SK-N-SH (cell line): ENCODE results near the gene ZNF396. TPM values are rescaled to one million over a fixed set of nuclear protein-coding genes. Genes with fewer than 3 reads are reported as not detected.
A peak's percentile ranks its signal among the peaks of the same experiment; 100 is the strongest.

Experiments
- CTCF ChIA-PET: fragments of 300-600, 350-600 bp; formaldehyde crosslinking; extraction: SDS; loops from one replicate; lab custom pipeline; 2021; lab: Yijun Ruan, JAX
- POLR2A ChIA-PET: fragments of 350-600 bp; sonication (Branson Sonifier 250); formaldehyde crosslinking; extraction: SDS; loops from one replicate; lab custom pipeline; 2020; ENCODE audit warnings: antibody characterized with exemption, inconsistent platforms; lab: Yijun Ruan, JAX
- DNase-seq: peaks from one replicate; pipeline ENCODE4 v3.0.0; 2012
- H2AFZ ChIP-seq: fragments of 200-600 bp; sonication (generic); 2 replicates; pipeline ENCODE4 v1.8.1; 2016; ENCODE audit warnings: antibody characterized with exemption, mild to moderate bottlenecking, low read depth
- H3F3A ChIP-seq: fragments of 200-600 bp; sonication (generic); replicated peaks from 2 replicates; pipeline ENCODE3; 2016; ENCODE audit warnings: antibody characterized with exemption, mild to moderate bottlenecking; ENCODE audit not compliant: insufficient read depth
- H3K27ac ChIP-seq, 2 experiments: fragments of 200-500 bp in 1 of 2; fragments of 200-600 bp in 1 of 2; sonication (Bioruptor generic) in 1 of 2; sonication (generic), shearing (Covaris generic) in 1 of 2; 2 replicates each; pipeline versions ENCODE4 v1.5.1 to v1.6.1; 2014 to 2016; ENCODE audit warnings: low read depth in 2 of 2, inconsistent platforms in 1 of 2, low read length in 1 of 2, mild to moderate bottlenecking in 1 of 2, mixed read lengths in 1 of 2
- H3K27me3 ChIP-seq: fragments of 200-600 bp; sonication (generic), shearing (Covaris generic); 2 replicates; pipeline ENCODE4 v1.6.1; 2016; ENCODE audit warnings: mixed run types; ENCODE audit not compliant: insufficient read depth
- H3K36me3 ChIP-seq, 2 experiments: fragments of 200-500 bp in 1 of 2; fragments of 200-600 bp in 1 of 2; sonication (Bioruptor generic) in 1 of 2; sonication (generic) in 1 of 2; replicated peaks in 1 of 2; 2 replicates each; pipeline versions ENCODE3 to v1.5.1; 2014 to 2016; ENCODE audit warnings: low read length in 1 of 2, mild to moderate bottlenecking in 1 of 2; ENCODE audit not compliant: insufficient read depth in 2 of 2, control insufficient read depth in 1 of 2
- H3K4me1 ChIP-seq, 2 experiments: fragments of 200-500 bp in 1 of 2; fragments of 200-600 bp in 1 of 2; sonication (Bioruptor generic) in 1 of 2; sonication (generic), shearing (Covaris generic) in 1 of 2; 2 replicates each; pipeline versions ENCODE4 v1.5.1 to v1.6.1; 2014 to 2016; ENCODE audit warnings: low read depth in 1 of 2, low read length in 1 of 2, mixed run types in 1 of 2; ENCODE audit not compliant: insufficient read depth in 2 of 2, control insufficient read depth in 1 of 2
- H3K4me2 ChIP-seq: fragments of 200-600 bp; sonication (generic), shearing (Covaris generic); 2 replicates; pipeline ENCODE4 v1.6.1; 2017; ENCODE audit warnings: mixed run types
- H3K4me3 ChIP-seq, 2 experiments: fragments of 200-500 bp in 1 of 2; fragments of 200-600 bp in 1 of 2; sonication (Bioruptor generic) in 1 of 2; sonication (generic), shearing (Covaris generic) in 1 of 2; 2 replicates each; pipeline versions ENCODE4 v1.5.1 to v1.8.1; 2014 to 2016; ENCODE audit warnings: low read depth in 2 of 2, inconsistent platforms in 1 of 2, low read length in 1 of 2, mild to moderate bottlenecking in 1 of 2, mixed read lengths in 1 of 2, moderate library complexity in 1 of 2
- H3K79me2 ChIP-seq: fragments of 200-600 bp; sonication (generic); 2 replicates; pipeline ENCODE4 v1.8.1; 2017; ENCODE audit warnings: mild to moderate bottlenecking; ENCODE audit not compliant: insufficient read depth
- H3K9ac ChIP-seq: fragments of 200-600 bp; sonication (generic); 2 replicates; pipeline ENCODE4 v1.6.1; 2017; ENCODE audit warnings: mixed run types
- H3K9me2 ChIP-seq: fragments of 200-600 bp; sonication (generic); 2 replicates; pipeline ENCODE4 v1.6.1; 2017; ENCODE audit warnings: mixed run types
- H3K9me3 ChIP-seq: fragments of 200-600 bp; sonication (generic); 2 replicates; pipeline ENCODE4 v1.6.1; 2017; ENCODE audit warnings: mixed run types, mild to moderate bottlenecking, moderate library complexity
- H4K20me1 ChIP-seq: fragments of 200-600 bp; sonication (generic); 2 replicates; pipeline ENCODE4 v1.6.1; 2017; ENCODE audit warnings: mild to moderate bottlenecking, mixed run types; ENCODE audit not compliant: insufficient read depth
- CHD2 ChIP-seq: fragments of 150-350 bp; IDR thresholded peaks from 2 replicates; pipeline ENCODE4 v1.6.1; 2018; ENCODE audit warnings: low read length; ENCODE audit not compliant: partially characterized antibody
- FOSL2 ChIP-seq: IDR thresholded peaks from 2 replicates; pipeline ENCODE4 v1.4.0; 2012; ENCODE audit warnings: low read depth, mild to moderate bottlenecking, moderate library complexity, borderline replicate concordance
- GABPA ChIP-seq: IDR thresholded peaks from 2 replicates; pipeline ENCODE4 v1.4.0; 2012; ENCODE audit warnings: low read depth, mild to moderate bottlenecking
- GATA2 ChIP-seq: sonication (generic); formaldehyde crosslinking; IDR thresholded peaks from 2 replicates; pipeline ENCODE4 v1.5.0; 2020; ENCODE audit warnings: mild to moderate bottlenecking, missing genetic modification reagents
- JUND ChIP-seq: IDR thresholded peaks from 2 replicates; pipeline ENCODE4 v1.4.0; 2012
- MEF2A ChIP-seq: IDR thresholded peaks from 2 replicates; pipeline ENCODE4 v1.4.0; 2012; ENCODE audit warnings: low read depth, borderline replicate concordance
- NFIC ChIP-seq: IDR thresholded peaks from 2 replicates; pipeline ENCODE4 v1.4.0; 2012; ENCODE audit warnings: borderline replicate concordance
- POLR2AphosphoS5 ChIP-seq: IDR thresholded peaks from 2 replicates; pipeline ENCODE4 v1.6.1; 2012; ENCODE audit warnings: low read depth, low read length
- RXRA ChIP-seq: IDR thresholded peaks from 2 replicates; pipeline ENCODE4 v1.4.0; 2012; ENCODE audit warnings: low read depth, mild to moderate bottlenecking, borderline replicate concordance
- TAF1 ChIP-seq: IDR thresholded peaks from 2 replicates; pipeline ENCODE4 v1.6.1; 2012; ENCODE audit warnings: low read depth, mild to moderate bottlenecking, low read length, moderate library complexity, borderline replicate concordance
- TCF12 ChIP-seq: IDR thresholded peaks from 2 replicates; pipeline ENCODE4 v1.4.0; 2012
- WGBS: methylation state at CpG from one replicate; pipeline ENCODE4 v1.1.6; 2017; ENCODE audit warnings: low lambda C conversion rate; 5-methylcytosine and 5-hydroxymethylcytosine counted together
- polyA plus RNA-seq, 3 experiments: library from polyadenylated mRNA; depleted of rRNA; stranded (reverse); fragments of >200 nt; gene quantifications; 2 replicates each; pipeline ENCODE4 v1.2.3, GENCODE V29; 2012
- TF ChIP-seq, protein P1 (sequence below): IDR thresholded peaks from 2 replicates; pipeline ENCODE4; 2012
- TF ChIP-seq, protein P2 (sequence below): IDR thresholded peaks from 2 replicates; pipeline ENCODE4 v1.4.0; 2012; ENCODE audit warnings: low read depth
- TF ChIP-seq, protein P3 (sequence below): fragments of 200-600 bp; sonication (generic); IDR thresholded peaks from 2 replicates; pipeline ENCODE4 v1.6.1; 2017; ENCODE audit warnings: antibody characterized with exemption, mild to moderate bottlenecking, moderate library complexity

Gene ZNF396
- polyA plus RNA-seq, 1 of the 3 experiments (the other 2 are of a cell fraction), result 0.41 TPM

DNA sequence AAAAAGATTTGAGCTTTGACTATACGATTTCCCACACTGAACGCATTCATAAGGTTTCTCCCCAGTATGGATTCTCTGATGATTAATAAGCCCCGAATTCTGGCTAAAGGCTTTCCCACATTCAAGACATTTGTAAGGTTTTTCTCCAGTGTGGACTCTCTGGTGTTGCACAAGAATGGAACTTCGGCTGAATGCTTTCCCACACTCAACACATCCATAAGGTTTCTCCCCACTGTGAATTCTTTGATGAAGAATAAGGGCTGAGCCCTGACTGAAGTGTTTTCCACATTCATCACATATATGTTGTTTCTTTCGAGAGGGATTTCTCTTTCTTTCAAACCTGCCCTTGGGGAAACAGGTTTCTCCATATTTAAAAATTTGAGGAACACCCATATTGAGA is 39.9 kb downstream of the ZNF396 start (continued):
- no peak for TF ChIP-seq POLR2AphosphoS5
- no peak for TF ChIP-seq FOSL2
- no peak for TF ChIP-seq GATA2 (CRISPR knock-in tag)
- no peak for TF ChIP-seq MEF2A
- TF ChIP-seq NFIC, result no peak
- TF ChIP-seq TCF12, result no peak

DNA sequence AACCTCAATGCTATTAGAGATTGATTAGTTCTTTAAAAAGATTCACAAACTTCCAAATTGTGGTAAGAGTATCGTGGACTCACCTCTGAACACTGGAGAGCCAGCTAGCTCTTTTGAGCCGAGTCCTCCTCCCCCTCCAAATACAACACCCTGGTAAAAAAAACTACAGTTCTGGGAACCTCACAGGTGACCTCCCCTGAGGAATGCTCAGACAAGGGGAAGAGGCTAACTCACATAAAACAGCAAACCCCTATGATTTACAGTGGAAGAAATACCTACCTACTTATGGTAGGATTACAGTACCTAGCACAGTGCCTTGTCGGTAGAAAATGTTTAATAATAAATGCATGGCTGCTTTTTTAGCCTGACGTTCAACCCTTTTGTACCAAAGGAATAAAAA is 41.3 kb downstream of the ZNF396 start:
- ChIA-PET POLR2A (no interaction called here), CTCF (interaction anchor here (1.1 kb wide), 1 partner anchor 104 kb away, joined by 3 read pairs; no protein-coding TSS in a partner anchor)
- Histone ChIP-seq H3K4me2 (no peak overlapping the region), H4K20me1 (peaks cover 17% of the 10 kb centered on the region), H3K27ac (no peak overlapping the region; a peak in 1 of 4 replicates), H3K36me3 (peaks cover 85 to 94% of the 10 kb centered on the region in 2 experiments), H3K4me1 (no peaks in the 10 kb centered on the region), H3K4me3 (no peak overlapping the region), H3K27me3 (no peaks in the 10 kb centered on the region), H3F3A (peaks cover 8% of the 10 kb centered on the region), H3K9me2 (no peaks in the 10 kb centered on the region), H3K79me2 (peaks cover 57% of the 10 kb centered on the region), H3K9ac (no peak overlapping the region), H3K9me3 (no peaks in the 10 kb centered on the region), H2AFZ (no peak overlapping the region)
- WGBS, result 93% methylated on average over 4 of the region's 4 CpGs
- DNase-seq, result no peak
- TF ChIP-seq POLR2AphosphoS5, result no peak
- TF ChIP-seq, protein P1, sequence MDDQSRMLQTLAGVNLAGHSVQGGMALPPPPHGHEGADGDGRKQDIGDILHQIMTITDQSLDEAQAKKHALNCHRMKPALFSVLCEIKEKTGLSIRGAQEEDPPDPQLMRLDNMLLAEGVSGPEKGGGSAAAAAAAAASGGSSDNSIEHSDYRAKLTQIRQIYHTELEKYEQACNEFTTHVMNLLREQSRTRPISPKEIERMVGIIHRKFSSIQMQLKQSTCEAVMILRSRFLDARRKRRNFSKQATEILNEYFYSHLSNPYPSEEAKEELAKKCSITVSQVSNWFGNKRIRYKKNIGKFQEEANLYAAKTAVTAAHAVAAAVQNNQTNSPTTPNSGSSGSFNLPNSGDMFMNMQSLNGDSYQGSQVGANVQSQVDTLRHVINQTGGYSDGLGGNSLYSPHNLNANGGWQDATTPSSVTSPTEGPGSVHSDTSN, result no peak
- no peak for TF ChIP-seq TAF1
- TF ChIP-seq, protein P2, sequence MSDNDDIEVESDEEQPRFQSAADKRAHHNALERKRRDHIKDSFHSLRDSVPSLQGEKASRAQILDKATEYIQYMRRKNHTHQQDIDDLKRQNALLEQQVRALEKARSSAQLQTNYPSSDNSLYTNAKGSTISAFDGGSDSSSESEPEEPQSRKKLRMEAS, result no peak
- TF ChIP-seq JUND, result no peak
- TF ChIP-seq GABPA, result no peak
- no peak for TF ChIP-seq MEF2A
- TF ChIP-seq NFIC, result no peak
- no peak for TF ChIP-seq CHD2
- TF ChIP-seq, protein P3, sequence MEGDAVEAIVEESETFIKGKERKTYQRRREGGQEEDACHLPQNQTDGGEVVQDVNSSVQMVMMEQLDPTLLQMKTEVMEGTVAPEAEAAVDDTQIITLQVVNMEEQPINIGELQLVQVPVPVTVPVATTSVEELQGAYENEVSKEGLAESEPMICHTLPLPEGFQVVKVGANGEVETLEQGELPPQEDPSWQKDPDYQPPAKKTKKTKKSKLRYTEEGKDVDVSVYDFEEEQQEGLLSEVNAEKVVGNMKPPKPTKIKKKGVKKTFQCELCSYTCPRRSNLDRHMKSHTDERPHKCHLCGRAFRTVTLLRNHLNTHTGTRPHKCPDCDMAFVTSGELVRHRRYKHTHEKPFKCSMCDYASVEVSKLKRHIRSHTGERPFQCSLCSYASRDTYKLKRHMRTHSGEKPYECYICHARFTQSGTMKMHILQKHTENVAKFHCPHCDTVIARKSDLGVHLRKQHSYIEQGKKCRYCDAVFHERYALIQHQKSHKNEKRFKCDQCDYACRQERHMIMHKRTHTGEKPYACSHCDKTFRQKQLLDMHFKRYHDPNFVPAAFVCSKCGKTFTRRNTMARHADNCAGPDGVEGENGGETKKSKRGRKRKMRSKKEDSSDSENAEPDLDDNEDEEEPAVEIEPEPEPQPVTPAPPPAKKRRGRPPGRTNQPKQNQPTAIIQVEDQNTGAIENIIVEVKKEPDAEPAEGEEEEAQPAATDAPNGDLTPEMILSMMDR, result no peak

DNA sequence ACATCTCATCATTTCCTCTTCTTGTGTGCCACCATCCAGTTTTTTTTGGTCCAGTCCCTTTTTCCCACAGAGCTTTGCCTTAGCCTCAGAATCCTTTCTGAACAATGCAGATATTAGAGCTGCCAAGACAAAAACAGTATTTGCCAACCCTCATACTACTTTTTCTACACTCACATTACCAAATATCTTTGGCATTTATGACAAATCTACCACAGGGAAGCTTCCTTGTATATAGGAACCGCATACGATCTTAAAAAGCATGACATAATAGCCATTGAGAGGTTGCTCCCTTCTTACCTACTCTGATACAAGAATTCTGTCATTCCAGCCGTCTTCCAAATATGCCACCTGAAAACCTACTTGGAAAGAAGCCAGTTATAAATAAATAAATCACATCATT is 42.3 kb downstream of the ZNF396 start:
- TF ChIP-seq RXRA, result no peak
- ChIA-PET POLR2A (interaction anchor here (0.8 kb wide), 1 partner anchor 68 kb away, joined by 6 read pairs; no protein-coding TSS in a partner anchor), CTCF (no interaction called here)
- Histone ChIP-seq H3K36me3 (peaks cover 75 to 83% of the 10 kb centered on the region in 2 experiments), H3K27me3 (no peaks in the 10 kb centered on the region), H3K27ac (peak overlapping the region in 1 of 2 experiments; percentile 11; a peak in 1 of 4 replicates), H2AFZ (no peak overlapping the region), H3K4me2 (no peak overlapping the region), H3F3A (peaks cover 8% of the 10 kb centered on the region), H3K9me3 (no peaks in the 10 kb centered on the region), H3K9me2 (no peaks in the 10 kb centered on the region), H4K20me1 (peaks cover 7% of the 10 kb centered on the region; the same call in 1 of the 2 replicates), H3K4me1 (no peaks in the 10 kb centered on the region), H3K4me3 (no peak overlapping the region), H3K9ac (no peak overlapping the region), H3K79me2 (peaks cover 47% of the 10 kb centered on the region)
- WGBS, result 97% methylated on average over 3 of the region's 3 CpGs
- no peak for DNase-seq
